DOHH2 (cell line): ENCODE measurements around the gene SH2D7.

Experiments
- H3F3A ChIP-seq: fragments of 200-600 bp; sonication (generic), shearing (Covaris generic); 2 replicates; pipeline ENCODE4 v1.6.0; 2016; ENCODE audit warnings: antibody characterized with exemption, mild to moderate bottlenecking; ENCODE audit not compliant: control insufficient read depth, insufficient read depth
- H3K27ac ChIP-seq: fragments of 200-600 bp; sonication (generic); 2 replicates; pipeline ENCODE4 v1.5.1; 2014; ENCODE audit warnings: low read depth, mild to moderate bottlenecking, low read length, moderate library complexity
- H3K27me3 ChIP-seq: fragments of 200-600 bp; sonication (generic); 2 replicates; pipeline ENCODE4 v1.6.1; 2014; ENCODE audit warnings: mild to moderate bottlenecking, low read length, mixed read lengths; ENCODE audit not compliant: control insufficient read depth
- H3K36me3 ChIP-seq: fragments of 200-600 bp; sonication (generic); 2 replicates; pipeline ENCODE4 v1.6.1; 2014; ENCODE audit warnings: mild to moderate bottlenecking, low read length, moderate library complexity, mixed read lengths; ENCODE audit not compliant: control insufficient read depth
- H3K4me1 ChIP-seq: fragments of 200-600 bp; sonication (generic); 2 replicates; pipeline ENCODE4 v1.6.1; 2014; ENCODE audit warnings: mild to moderate bottlenecking, low read length, mixed read lengths; ENCODE audit not compliant: control insufficient read depth
- H3K4me2 ChIP-seq: fragments of 200-600 bp; sonication (generic); 2 replicates; pipeline ENCODE4 v1.6.0; 2014; ENCODE audit warnings: mild to moderate bottlenecking, low read length, moderate library complexity
- H3K4me3 ChIP-seq: fragments of 200-600 bp; sonication (generic); 2 replicates; pipeline ENCODE4 v1.5.1; 2014; ENCODE audit warnings: mild to moderate bottlenecking, low read length, mixed read lengths
- H3K79me2 ChIP-seq: fragments of 200-600 bp; sonication (generic); 2 replicates; pipeline ENCODE4 v1.6.1; 2014; ENCODE audit warnings: mild to moderate bottlenecking, low read length, mixed read lengths; ENCODE audit not compliant: control insufficient read depth
- H3K9me2 ChIP-seq: fragments of 200-600 bp; sonication (generic); replicated peaks from 2 replicates; pipeline ENCODE4 v1.6.1; 2014; ENCODE audit warnings: mild to moderate bottlenecking, low read length, mixed read lengths; ENCODE audit not compliant: control insufficient read depth
- H3K9me3 ChIP-seq: fragments of 200-600 bp; sonication (generic); 2 replicates; pipeline ENCODE4 v1.6.1; 2014; ENCODE audit warnings: antibody characterized with exemption, low read length, mixed read lengths; ENCODE audit not compliant: control insufficient read depth, insufficient read depth
- H4K20me1 ChIP-seq: fragments of 200-600 bp; sonication (generic); 2 replicates; pipeline ENCODE4 v1.6.0; 2014; ENCODE audit warnings: low read depth, mild to moderate bottlenecking, antibody characterized with exemption, low read length, moderate library complexity; ENCODE audit not compliant: control insufficient read depth, insufficient read depth
- CTCF ChIP-seq: fragments of 200-600 bp; sonication (generic); IDR thresholded peaks from one replicate; pipeline ENCODE4 v1.5.1; 2014; ENCODE audit warnings: antibody characterized with exemption, mild to moderate bottlenecking, low read depth, low read length; ENCODE audit not compliant: poor library complexity, severe bottlenecking
- EZH2phosphoT487 ChIP-seq: fragments of 200-600 bp; sonication (generic); IDR thresholded peaks from 2 replicates; pipeline ENCODE4 v1.6.1; 2017; ENCODE audit warnings: borderline replicate concordance, mild to moderate bottlenecking, antibody characterized with exemption, low read length, moderate library complexity, mixed read lengths

The SH2D7 gene

GRCh38 chr15:78090422-78091063 lies 1.8 kb upstream of the SH2D7 start:
- Histone ChIP-seq H3F3A (no peaks in the 10 kb centered on the region), H3K27me3 (peaks cover 30% of the 10 kb centered on the region; the same call in 1 of the 2 replicates), H3K27ac (no peak overlapping the region), H3K36me3 (no peaks in the 10 kb centered on the region), H3K4me2 (no peak overlapping the region), H3K4me3 (no peak overlapping the region), H3K9me2 (no peaks in the 10 kb centered on the region), H3K79me2 (no peaks in the 10 kb centered on the region), H3K9me3 (no peaks in the 10 kb centered on the region), H4K20me1 (0 out of 2 replicates have a peak, but pooled peaks cover 2% of the 10 kb centered on the region), H3K4me1 (no peaks in the 10 kb centered on the region)
- TF ChIP-seq EZH2phosphoT487 (no peak), CTCF (no peak)

- no peaks in the 10 kb centered on the region for H3K9me2 ChIP-seq
- H3K9me3 ChIP-seq = no peaks in the 10 kb centered on the region
- peaks cover 27% of the 10 kb centered on the region; the same call in 1 of the 2 replicates for H3K27me3 ChIP-seq
- H4K20me1 ChIP-seq = 0 out of 2 replicates have a peak, but pooled peaks cover 2% of the 10 kb centered on the region
- H3K36me3 ChIP-seq = no peaks in the 10 kb centered on the region
- H3F3A ChIP-seq = no peaks in the 10 kb centered on the region
- no peaks in the 10 kb centered on the region for H3K79me2 ChIP-seq
- no peak overlapping the region for H3K27ac ChIP-seq
- no peak for TF ChIP-seq EZH2phosphoT487
- TF ChIP-seq CTCF = no peak
- no peak overlapping the region for H3K4me2 ChIP-seq
- no peak overlapping the region for H3K4me3 ChIP-seq
- no peaks in the 10 kb centered on the region for H3K4me1 ChIP-seq
Measured at GRCh38 chr15:78093242-78094020, 1.1 kb downstream of the SH2D7 start.

- Histone ChIP-seq H3K4me1 (no peaks in the 10 kb centered on the region), H3K79me2 (no peaks in the 10 kb centered on the region), H3F3A (no peaks in the 10 kb centered on the region), H3K9me2 (no peaks in the 10 kb centered on the region), H4K20me1 (0 out of 2 replicates have a peak, but pooled peaks cover 2% of the 10 kb centered on the region), H3K27me3 (peaks cover 20% of the 10 kb centered on the region; the same call in 1 of the 2 replicates), H3K9me3 (no peaks in the 10 kb centered on the region), H3K27ac (no peak overlapping the region), H3K36me3 (no peaks in the 10 kb centered on the region), H3K4me2 (no peak overlapping the region), H3K4me3 (no peak overlapping the region)
- TF ChIP-seq CTCF (no peak), EZH2phosphoT487 (no peak)
Measured at GRCh38 chr15:78097667-78098066, 5.3 kb downstream of the SH2D7 start.
